HEK293 (cell line): ENCODE data around the gene TRAF6.
A peak's percentile ranks its signal among the peaks of the same experiment; 100 is the strongest.
"Not testable (repeated sequence)": the region's sequence is repeated elsewhere in the genome, so short reads cannot be mapped to it uniquely, and the experiment has no call there.

ENCODE experiments used
- CTCF ChIA-PET: fragments of 350-600 bp; formaldehyde crosslinking; extraction: SDS; loops from one replicate; lab custom pipeline; 2021; ENCODE audit warnings: antibody characterized with exemption; lab: Yijun Ruan, JAX
- POLR2A ChIA-PET: fragments of 300-600 bp; formaldehyde crosslinking; extraction: SDS; loops from one replicate; lab custom pipeline; 2020; ENCODE audit warnings: antibody characterized with exemption, inconsistent platforms; lab: Yijun Ruan, JAX
- H3K27ac ChIP-seq: fragments of 200-500 bp; sonication (Bioruptor generic); 2 replicates; pipeline ENCODE4 v1.5.1; 2014; ENCODE audit warnings: low read depth, low read length, control low read depth, inconsistent platforms; ENCODE audit errors: extremely low read depth
- H3K36me3 ChIP-seq, 2 experiments: fragments of 200-500 bp in 1 of 2; sonication (Bioruptor generic) in 1 of 2; 1 replicate in 1 of 2; 2 replicates in 1 of 2; pipeline ENCODE4 v1.5.1; 2014 to 2017; ENCODE audit warnings: inconsistent platforms in 2 of 2, low read length in 2 of 2; ENCODE audit not compliant: control insufficient read depth in 2 of 2, insufficient read depth in 1 of 2
- H3K4me1 ChIP-seq: fragments of 200-500 bp; sonication (Bioruptor generic); 2 replicates; pipeline ENCODE4 v1.5.1; 2014; ENCODE audit warnings: mild to moderate bottlenecking, low read length, inconsistent platforms; ENCODE audit not compliant: control insufficient read depth, insufficient read depth
- H3K4me3 ChIP-seq: 2 replicates; pipeline ENCODE4 v1.5.1; 2011; ENCODE audit warnings: low read depth, mild to moderate bottlenecking, control low read depth, low read length, moderate library complexity
- H3K9me3 ChIP-seq: fragments of 200-500 bp; sonication (Bioruptor generic); 2 replicates; pipeline ENCODE4 v1.5.1; 2014; ENCODE audit warnings: low read depth, low read length, inconsistent platforms; ENCODE audit not compliant: control insufficient read depth, insufficient read depth
- HOXA7 ChIP-seq: sonication (generic); formaldehyde crosslinking; IDR thresholded peaks from 2 replicates; pipeline ENCODE4 v1.8.1; 2022; ENCODE audit warnings: missing genetic modification reagents, borderline replicate concordance
- KLF7 ChIP-seq: fragments of 450-650 bp; formaldehyde crosslinking; IDR thresholded peaks from 2 replicates; pipeline ENCODE4 v1.5.1; 2016; ENCODE audit warnings: missing biosample characterization, missing genetic modification characterization, borderline replicate concordance
- MEIS1 ChIP-seq: sonication (generic); formaldehyde crosslinking; IDR thresholded peaks from 2 replicates; pipeline ENCODE4 v1.8.1; 2022; ENCODE audit warnings: missing genetic modification reagents, mild to moderate bottlenecking, borderline replicate concordance
- SCRT2 ChIP-seq: fragments of 450-650 bp; formaldehyde crosslinking; IDR thresholded peaks from 2 replicates; pipeline ENCODE4 v1.5.1; 2016; ENCODE audit warnings: missing biosample characterization, missing genetic modification characterization
- SP3 ChIP-seq: fragments of 450-650 bp; formaldehyde crosslinking; IDR thresholded peaks from 2 replicates; pipeline ENCODE4 v1.5.1; 2016; ENCODE audit warnings: missing biosample characterization, missing genetic modification characterization
- ZBTB8A ChIP-seq: fragments of 450-650 bp; formaldehyde crosslinking; IDR thresholded peaks from 2 replicates; pipeline ENCODE4 v1.5.1; 2016; ENCODE audit warnings: missing biosample characterization, missing genetic modification characterization
- ZFP3 ChIP-seq: fragments of 450-650 bp; formaldehyde crosslinking; IDR thresholded peaks from 2 replicates; pipeline ENCODE4 v1.5.1; 2016; ENCODE audit warnings: low read depth, missing biosample characterization, missing genetic modification characterization
- ZNF280C ChIP-seq: fragments of 450-650 bp; formaldehyde crosslinking; IDR thresholded peaks from 2 replicates; pipeline ENCODE4 v1.5.1; 2016; ENCODE audit warnings: missing biosample characterization, missing genetic modification characterization
- ZNF292 ChIP-seq: fragments of 450-650 bp; formaldehyde crosslinking; IDR thresholded peaks from 2 replicates; pipeline ENCODE4 v1.5.1; 2016; ENCODE audit warnings: low read depth, missing biosample characterization, missing genetic modification characterization, borderline replicate concordance
- ZNF426 ChIP-seq: fragments of 450-650 bp; formaldehyde crosslinking; IDR thresholded peaks from 2 replicates; pipeline ENCODE4 v1.5.1; 2017; ENCODE audit warnings: missing biosample characterization, missing genetic modification characterization, mild to moderate bottlenecking, inconsistent platforms, moderate library complexity
- ZNF513 ChIP-seq: fragments of 450-650 bp; IDR thresholded peaks from 2 replicates; pipeline ENCODE4 v1.5.1; 2018; ENCODE audit warnings: missing biosample characterization, missing genetic modification characterization
- ZNF549 ChIP-seq: fragments of 450-650 bp; IDR thresholded peaks from 2 replicates; pipeline ENCODE4 v1.5.1; 2018; ENCODE audit warnings: missing biosample characterization, missing genetic modification characterization, mild to moderate bottlenecking, inconsistent platforms, moderate library complexity
- ZNF768 ChIP-seq: fragments of 450-650 bp; formaldehyde crosslinking; IDR thresholded peaks from 2 replicates; pipeline ENCODE4 v1.5.1; 2018; ENCODE audit warnings: missing biosample characterization, mild to moderate bottlenecking, missing genetic modification characterization
- TF ChIP-seq, protein P1 (sequence below): fragments of 450-650 bp; formaldehyde crosslinking; IDR thresholded peaks from 2 replicates; pipeline ENCODE4 v1.5.1; 2016; ENCODE audit warnings: missing biosample characterization, missing genetic modification characterization
- TF ChIP-seq, protein P2 (sequence below): fragments of 450-650 bp; formaldehyde crosslinking; IDR thresholded peaks from 2 replicates; pipeline ENCODE4 v1.5.1; 2016; ENCODE audit warnings: missing biosample characterization, missing genetic modification characterization

TRAF6 gene

DNA sequence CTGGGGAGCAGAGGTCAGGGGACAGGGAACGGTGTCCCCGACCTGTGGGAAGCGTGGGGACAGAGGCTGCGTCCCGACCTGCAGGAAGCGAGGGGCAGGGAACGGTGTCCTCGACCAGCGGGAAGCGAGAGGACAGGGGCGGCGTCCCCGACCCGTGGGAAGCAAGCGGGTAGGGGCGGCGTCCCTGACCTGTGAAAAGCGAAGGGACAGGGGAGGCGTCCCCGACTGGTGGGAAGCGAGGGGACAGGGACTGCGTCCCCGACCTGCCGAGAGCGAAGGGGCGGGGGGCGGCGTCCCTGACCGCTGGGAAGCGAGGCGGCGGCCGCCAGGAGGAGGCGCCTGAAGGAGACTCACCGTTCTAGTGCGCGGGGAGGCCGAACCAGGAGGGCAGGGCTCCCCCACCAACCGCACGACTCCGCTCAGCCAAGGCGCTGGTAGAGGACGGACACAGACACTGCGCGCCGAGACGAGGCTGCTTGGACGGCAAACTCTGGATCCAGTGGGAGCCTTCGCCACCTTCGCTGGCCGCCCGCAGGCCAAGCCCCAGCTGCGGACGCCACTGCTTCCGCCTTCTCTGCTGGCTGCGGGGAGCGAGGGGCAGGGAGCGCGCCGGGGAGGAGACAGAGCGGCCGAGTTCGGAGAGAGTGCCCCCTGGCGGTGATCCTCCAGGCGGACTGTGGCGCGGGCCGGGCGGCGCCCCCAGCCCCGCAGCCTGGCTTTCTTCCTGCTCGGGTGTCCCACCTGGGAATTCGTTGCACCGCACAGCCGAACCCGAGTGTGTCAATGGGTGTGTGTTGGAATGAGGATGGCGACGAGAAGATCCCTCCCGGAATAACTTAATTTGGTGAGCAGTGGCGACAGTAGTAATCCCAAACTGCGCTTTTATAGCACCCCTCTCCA, at the start of gene TRAF6 (continued):
- TF ChIP-seq ZNF549 (no peak), ZNF426 (tag by site-specific recombination) (no peak), SP3 (tag by site-specific recombination) (peak; percentile 75), SCRT2 (tag by site-specific recombination) (0 out of 2 replicates have a peak, but pooled peaks have one; percentile 11), ZBTB8A (tag by site-specific recombination) (peak; percentile 52; the same call in 1 of the 2 replicates)
- TF ChIP-seq, protein P1, sequence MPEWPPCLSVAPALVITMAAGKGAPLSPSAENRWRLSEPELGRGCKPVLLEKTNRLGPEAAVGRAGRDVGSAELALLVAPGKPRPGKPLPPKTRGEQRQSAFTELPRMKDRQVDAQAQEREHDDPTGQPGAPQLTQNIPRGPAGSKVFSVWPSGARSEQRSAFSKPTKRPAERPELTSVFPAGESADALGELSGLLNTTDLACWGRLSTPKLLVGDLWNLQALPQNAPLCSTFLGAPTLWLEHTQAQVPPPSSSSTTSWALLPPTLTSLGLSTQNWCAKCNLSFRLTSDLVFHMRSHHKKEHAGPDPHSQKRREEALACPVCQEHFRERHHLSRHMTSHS (tag by site-specific recombination), result no peak

DNA sequence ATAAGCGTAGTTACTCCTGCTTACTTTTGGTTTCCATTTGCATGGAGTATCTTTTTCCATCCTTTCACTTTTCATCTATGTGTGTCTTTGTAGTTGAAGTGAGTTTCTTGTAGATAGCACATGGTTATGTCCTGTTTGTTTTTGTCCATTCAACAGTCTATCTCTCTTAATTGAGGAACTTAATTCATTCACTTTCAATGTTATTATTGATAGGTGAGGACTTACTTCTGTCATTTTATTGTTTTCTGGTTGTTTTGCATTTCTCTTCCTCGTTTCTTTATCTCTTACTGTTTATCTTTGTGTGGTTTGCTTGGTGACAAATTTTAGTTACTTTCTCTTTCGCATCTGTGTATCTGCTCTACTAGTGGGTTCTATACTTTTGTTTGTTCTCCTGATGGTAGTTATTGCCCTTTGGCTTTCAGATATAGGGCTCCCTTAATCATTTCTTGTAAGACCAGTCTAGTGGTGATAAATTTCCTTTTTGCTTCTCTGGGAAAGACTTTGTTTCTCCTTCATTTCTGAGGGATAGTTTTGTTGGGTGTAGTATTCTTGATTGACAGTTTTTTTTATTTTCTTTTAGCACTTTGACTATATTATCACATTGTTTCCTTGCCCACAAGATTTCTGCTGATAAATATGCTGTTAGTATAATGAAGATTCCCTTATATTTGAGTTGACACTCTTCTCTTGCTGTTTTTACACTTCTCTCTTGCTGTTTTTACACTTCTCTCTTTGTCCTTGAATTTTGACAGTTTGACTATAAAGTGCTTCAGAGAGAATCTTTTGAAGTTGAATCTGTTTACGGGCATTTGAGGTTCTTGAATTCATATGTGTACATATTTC, 48.7 kb upstream of the TRAF6 start:
- H3K9me3 ChIP-seq, result no peaks in the 10 kb centered on the region
- TF ChIP-seq MEIS1 (CRISPR knock-in tag) (no peak), ZNF292 (tag by site-specific recombination) (no peak)
- ChIA-PET CTCF (interaction anchor here (9.8 kb wide), 1 partner anchor 189 kb away, joined by 284 read pairs; no protein-coding TSS in a partner anchor), POLR2A (no interaction called here)
- H3K4me1 ChIP-seq, result no peaks in the 10 kb centered on the region
- H3K27ac ChIP-seq, result no peak overlapping the region
- H3K4me3 ChIP-seq, result no peak overlapping the region
- H3K36me3 ChIP-seq, result no peaks in the 10 kb centered on the region

DNA sequence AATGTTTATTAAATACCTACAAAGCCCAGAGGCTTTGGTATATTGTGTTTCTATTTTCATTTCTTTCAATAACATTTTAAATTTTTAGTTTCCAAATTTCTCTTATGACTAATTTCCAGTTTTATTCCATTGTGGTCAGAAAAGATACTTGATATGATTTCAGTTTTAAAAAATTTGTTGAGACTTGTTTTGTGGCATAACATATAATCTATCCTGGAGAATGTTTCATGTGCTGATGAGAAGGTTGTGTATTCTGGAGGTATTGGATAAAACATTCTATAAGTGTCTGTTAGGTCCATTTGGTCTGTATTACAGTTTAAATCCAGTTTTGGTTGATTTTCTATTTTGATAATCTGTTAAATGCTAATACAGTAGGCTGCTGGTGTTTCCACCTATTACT, 47.9 kb upstream of the TRAF6 start:
- no peak overlapping the region for H3K4me3 ChIP-seq
- TF ChIP-seq, protein P2, sequence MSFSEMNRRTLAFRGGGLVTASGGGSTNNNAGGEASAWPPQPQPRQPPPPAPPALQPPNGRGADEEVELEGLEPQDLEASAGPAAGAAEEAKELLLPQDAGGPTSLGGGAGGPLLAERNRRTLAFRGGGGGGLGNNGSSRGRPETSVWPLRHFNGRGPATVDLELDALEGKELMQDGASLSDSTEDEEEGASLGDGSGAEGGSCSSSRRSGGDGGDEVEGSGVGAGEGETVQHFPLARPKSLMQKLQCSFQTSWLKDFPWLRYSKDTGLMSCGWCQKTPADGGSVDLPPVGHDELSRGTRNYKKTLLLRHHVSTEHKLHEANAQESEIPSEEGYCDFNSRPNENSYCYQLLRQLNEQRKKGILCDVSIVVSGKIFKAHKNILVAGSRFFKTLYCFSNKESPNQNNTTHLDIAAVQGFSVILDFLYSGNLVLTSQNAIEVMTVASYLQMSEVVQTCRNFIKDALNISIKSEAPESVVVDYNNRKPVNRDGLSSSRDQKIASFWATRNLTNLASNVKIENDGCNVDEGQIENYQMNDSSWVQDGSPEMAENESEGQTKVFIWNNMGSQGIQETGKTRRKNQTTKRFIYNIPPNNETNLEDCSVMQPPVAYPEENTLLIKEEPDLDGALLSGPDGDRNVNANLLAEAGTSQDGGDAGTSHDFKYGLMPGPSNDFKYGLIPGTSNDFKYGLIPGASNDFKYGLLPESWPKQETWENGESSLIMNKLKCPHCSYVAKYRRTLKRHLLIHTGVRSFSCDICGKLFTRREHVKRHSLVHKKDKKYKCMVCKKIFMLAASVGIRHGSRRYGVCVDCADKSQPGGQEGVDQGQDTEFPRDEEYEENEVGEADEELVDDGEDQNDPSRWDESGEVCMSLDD (tag by site-specific recombination), result no peak
- TF ChIP-seq HOXA7 (CRISPR knock-in tag), result no peak
- no peak for TF ChIP-seq ZNF768 (tag by site-specific recombination)
- no peak for TF ChIP-seq ZNF280C (tag by site-specific recombination)
- TF ChIP-seq ZNF513 (tag by site-specific recombination), result no peak
- no peak for TF ChIP-seq ZFP3
- no peak for TF ChIP-seq KLF7 (tag by site-specific recombination)
- H3K36me3 ChIP-seq, result no peaks in the 10 kb centered on the region
- POLR2A ChIA-PET, result no interaction called here
- CTCF ChIA-PET, result no interaction called here
- H3K27ac ChIP-seq, result no peak overlapping the region
- H3K4me1 ChIP-seq, result no peaks in the 10 kb centered on the region
- no peaks in the 10 kb centered on the region for H3K9me3 ChIP-seq

- H3K4me1 ChIP-seq, H3K36me3 ChIP-seq, CTCF ChIA-PET, H3K27ac ChIP-seq, H3K4me3 ChIP-seq, POLR2A ChIA-PET, H3K9me3 ChIP-seq: not testable (repeated sequence)
These were observed 47.3 kb upstream of the TRAF6 start for GRCh38 chr11:36557390-36557789.
